Measurements from ENCODE around the gene DOCK6. TPM values are rescaled to one million over a fixed set of nuclear protein-coding genes. Genes with fewer than 3 reads are reported as not detected.

DOCK6 gene
- total RNA-seq, 2 experiments from 2014 or later, result 24.1 to 74.6 TPM

GRCh38 chr19:11223200-11223599, 39.1 kb downstream of the DOCK6 start:
- Histone ChIP-seq H3K79me2 (ENCODE audit: insufficient read depth, low read depth, low read length) (no peaks in the 10 kb centered on the region), H2AFZ (ENCODE audit: low read length) (no peak overlapping the region), H3K9me2 (ENCODE audit: insufficient read depth, low read length) (no peaks in the 10 kb centered on the region), H3K4me2 (ENCODE audit: low read length) (no peak overlapping the region), H3K27ac (ENCODE audit: low read depth, low read length, poor library complexity, severe bottlenecking) (no peak overlapping the region), H3K36me3 (ENCODE audit: insufficient read depth, low read length) (peaks cover 15% of the 10 kb centered on the region), H3K4me1 (ENCODE audit: insufficient read depth, low read length, poor library complexity, severe bottlenecking) (peaks cover 5% of the 10 kb centered on the region), H4K20me1 (ENCODE audit: insufficient read depth, low read length) (no peaks in the 10 kb centered on the region), H3K9me3 (ENCODE audit: low read length) (no peaks in the 10 kb centered on the region), H3K4me3 (ENCODE audit: low read depth, low read length, poor library complexity, severe bottlenecking) (no peak overlapping the region)
- ChIA-PET CTCF (ENCODE audit: unreplicated experiment) (no interaction called here), POLR2A (no interaction called here)
- BruUV-seq (replicated peaks), result no TSS peak
- intact Hi-C loops (cut with micrococcal nuclease; ENCODE audit: unreplicated experiment), result no loop called here
- TF ChIP-seq, protein P1, sequence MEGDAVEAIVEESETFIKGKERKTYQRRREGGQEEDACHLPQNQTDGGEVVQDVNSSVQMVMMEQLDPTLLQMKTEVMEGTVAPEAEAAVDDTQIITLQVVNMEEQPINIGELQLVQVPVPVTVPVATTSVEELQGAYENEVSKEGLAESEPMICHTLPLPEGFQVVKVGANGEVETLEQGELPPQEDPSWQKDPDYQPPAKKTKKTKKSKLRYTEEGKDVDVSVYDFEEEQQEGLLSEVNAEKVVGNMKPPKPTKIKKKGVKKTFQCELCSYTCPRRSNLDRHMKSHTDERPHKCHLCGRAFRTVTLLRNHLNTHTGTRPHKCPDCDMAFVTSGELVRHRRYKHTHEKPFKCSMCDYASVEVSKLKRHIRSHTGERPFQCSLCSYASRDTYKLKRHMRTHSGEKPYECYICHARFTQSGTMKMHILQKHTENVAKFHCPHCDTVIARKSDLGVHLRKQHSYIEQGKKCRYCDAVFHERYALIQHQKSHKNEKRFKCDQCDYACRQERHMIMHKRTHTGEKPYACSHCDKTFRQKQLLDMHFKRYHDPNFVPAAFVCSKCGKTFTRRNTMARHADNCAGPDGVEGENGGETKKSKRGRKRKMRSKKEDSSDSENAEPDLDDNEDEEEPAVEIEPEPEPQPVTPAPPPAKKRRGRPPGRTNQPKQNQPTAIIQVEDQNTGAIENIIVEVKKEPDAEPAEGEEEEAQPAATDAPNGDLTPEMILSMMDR (conservative IDR thresholded peaks at IDR 0.05; ENCODE audit: low read length), result no peak
- DNase-seq (ENCODE audit: low spot score), result no peak

DNA sequence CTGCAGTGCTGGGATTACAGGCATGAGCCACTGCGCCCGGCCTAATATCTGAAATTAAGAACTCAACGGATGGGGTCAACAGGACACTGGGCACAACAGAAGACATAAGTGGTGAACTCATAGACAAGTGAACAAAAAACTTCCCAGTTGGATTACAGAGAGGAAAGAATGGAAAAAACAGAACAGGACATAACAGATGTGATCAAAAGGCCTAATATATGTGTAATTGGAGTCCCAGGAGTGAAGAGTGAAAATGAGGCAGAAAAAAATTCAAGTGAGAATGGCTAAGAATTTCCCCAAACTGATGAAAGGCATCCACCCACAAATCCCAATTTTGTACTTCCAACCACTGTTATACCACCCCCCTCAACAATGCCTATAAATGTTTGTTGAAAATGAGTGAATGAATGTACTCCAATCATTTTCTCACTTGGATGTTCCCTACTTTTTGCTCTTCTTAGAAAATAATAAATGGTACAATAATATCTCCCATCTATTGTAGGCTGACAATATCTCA, 41.2 kb downstream of the DOCK6 start:
- H3K79me2 ChIP-seq (ENCODE audit: insufficient read depth, low read depth, low read length), result no peaks in the 10 kb centered on the region
- no peaks in the 10 kb centered on the region for H3K9me2 ChIP-seq (ENCODE audit: insufficient read depth, low read length)
- no peak overlapping the region for H3K4me2 ChIP-seq (ENCODE audit: low read length)
- TF ChIP-seq, protein P1 (conservative IDR thresholded peaks at IDR 0.05; ENCODE audit: low read length), result no peak
- TF ChIP-seq EZH2phosphoT487 (IDR thresholded peaks at IDR 0.05; ENCODE audit: borderline replicate concordance, low read depth, low read length), result no peak
- no peak overlapping the region for H3K27ac ChIP-seq (ENCODE audit: low read depth, low read length, poor library complexity, severe bottlenecking)
- BruUV-seq (replicated peaks), result no TSS peak
- CTCF ChIA-PET (ENCODE audit: unreplicated experiment), result no interaction called here
- POLR2A ChIA-PET, result no interaction called here
- no peak for DNase-seq (ENCODE audit: low spot score)
- no peak overlapping the region for H2AFZ ChIP-seq (ENCODE audit: low read length)
- no peaks in the 10 kb centered on the region for H4K20me1 ChIP-seq (ENCODE audit: insufficient read depth, low read length)
- intact Hi-C loops (cut with micrococcal nuclease; ENCODE audit: unreplicated experiment), result no loop called here
- H3K4me1 ChIP-seq (ENCODE audit: insufficient read depth, low read length, poor library complexity, severe bottlenecking), result no peaks in the 10 kb centered on the region
- peaks cover 21% of the 10 kb centered on the region for H3K36me3 ChIP-seq (ENCODE audit: insufficient read depth, low read length)
- H3K4me3 ChIP-seq (ENCODE audit: low read depth, low read length, poor library complexity, severe bottlenecking), result no peak overlapping the region
- H3K9me3 ChIP-seq (ENCODE audit: low read length), result no peaks in the 10 kb centered on the region

DNA sequence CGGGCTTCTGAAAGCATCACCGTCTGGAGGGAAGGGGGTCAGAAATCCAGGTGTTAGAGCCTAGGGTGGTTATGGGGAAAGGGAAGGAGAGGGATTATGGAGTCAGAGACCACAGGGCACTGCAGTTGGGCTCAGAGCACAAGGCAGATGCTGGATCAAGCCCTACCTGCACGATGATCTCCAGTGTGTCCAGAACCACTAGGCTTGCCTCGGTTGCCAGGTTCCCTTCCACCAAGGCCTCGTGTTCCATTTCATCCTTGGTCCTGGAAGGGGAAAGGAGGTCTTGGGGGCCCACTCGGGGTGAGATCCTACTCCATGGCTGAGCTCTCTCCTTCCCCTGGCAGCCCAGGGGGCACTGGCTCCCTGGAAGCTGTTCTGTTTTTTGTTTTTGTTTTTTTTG, 47.9 kb downstream of the DOCK6 start:
- no peak overlapping the region for H2AFZ ChIP-seq (ENCODE audit: low read length)
- CTCF ChIA-PET (ENCODE audit: unreplicated experiment), result no interaction called here
- TF ChIP-seq EZH2phosphoT487 (IDR thresholded peaks at IDR 0.05; ENCODE audit: borderline replicate concordance, low read depth, low read length), result no peak
- TF ChIP-seq, protein P1 (conservative IDR thresholded peaks at IDR 0.05; ENCODE audit: low read length), result no peak
- peaks cover 17% of the 10 kb centered on the region for H3K36me3 ChIP-seq (ENCODE audit: insufficient read depth, low read length)
- no peaks in the 10 kb centered on the region for H3K4me1 ChIP-seq (ENCODE audit: insufficient read depth, low read length, poor library complexity, severe bottlenecking)
- no peak overlapping the region for H3K27ac ChIP-seq (ENCODE audit: low read depth, low read length, poor library complexity, severe bottlenecking)
- no peaks in the 10 kb centered on the region for H4K20me1 ChIP-seq (ENCODE audit: insufficient read depth, low read length)
- BruUV-seq (replicated peaks), result no TSS peak
- no peaks in the 10 kb centered on the region for H3K9me3 ChIP-seq (ENCODE audit: low read length)
- intact Hi-C loops (cut with micrococcal nuclease; ENCODE audit: unreplicated experiment), result no loop called here
- H3K9me2 ChIP-seq (ENCODE audit: insufficient read depth, low read length), result no peaks in the 10 kb centered on the region
- H3K79me2 ChIP-seq (ENCODE audit: insufficient read depth, low read depth, low read length), result no peaks in the 10 kb centered on the region
- H3K4me3 ChIP-seq (ENCODE audit: low read depth, low read length, poor library complexity, severe bottlenecking), result no peak overlapping the region
- no peak for DNase-seq (ENCODE audit: low spot score)
- H3K4me2 ChIP-seq (ENCODE audit: low read length), result no peak overlapping the region
- POLR2A ChIA-PET, result no interaction called here
